ENCODE measurements around the gene THBS1.

THBS1 gene

GRCh38 chr15:39589815-39590644, 9.2 kb downstream of the THBS1 start:
- DNase-seq = no peak

GRCh38 chr15:39591141-39591895, 10.4 kb downstream of the THBS1 start:
- no peak for DNase-seq

- DNase-seq = no peak
Observed at GRCh38 chr15:39591896-39592315, 11.0 kb downstream of the THBS1 start.

GRCh38 chr15:39592500-39592899, 11.6 kb downstream of the THBS1 start:
- DNase-seq = no peak

- DNase-seq = no peak
Observed at GRCh38 chr15:39593071-39593655, 12.3 kb downstream of the THBS1 start.

- no peak for DNase-seq
Observed at GRCh38 chr15:39593656-39594445, 13.0 kb downstream of the THBS1 start.

GRCh38 chr15:39594446-39595337, 13.8 kb downstream of the THBS1 start:
- peak; percentile 60 for DNase-seq

- DNase-seq = no peak
Observed at GRCh38 chr15:39595338-39596221, 14.7 kb downstream of the THBS1 start.

- no peak for DNase-seq
Observed at GRCh38 chr15:39596358-39597051, 15.6 kb downstream of the THBS1 start.

- no peak for DNase-seq
Observed at GRCh38 chr15:39597336-39597735, 16.5 kb downstream of the THBS1 start.

- DNase-seq = no peak
Observed at GRCh38 chr15:39597751-39598185, 16.9 kb downstream of the THBS1 start.

- DNase-seq = no peak
Observed at GRCh38 chr15:39598186-39598850, 17.4 kb downstream of the THBS1 start.

GRCh38 chr15:39598958-39599845, 18.3 kb downstream of the THBS1 start:
- no peak for DNase-seq

GRCh38 chr15:39599871-39600270, 19.0 kb downstream of the THBS1 start:
- no peak for DNase-seq

- no peak for DNase-seq
Observed at GRCh38 chr15:39602143-39602542, 21.3 kb downstream of the THBS1 start.

- no peak for DNase-seq
Observed at GRCh38 chr15:39605146-39605545, 24.3 kb downstream of the THBS1 start.

- no peak for DNase-seq
Observed at GRCh38 chr15:39608185-39609139, 27.6 kb downstream of the THBS1 start.

Data from HCEC 1CT (cell line).